ENCODE results near the gene NEDD4.

DNA sequence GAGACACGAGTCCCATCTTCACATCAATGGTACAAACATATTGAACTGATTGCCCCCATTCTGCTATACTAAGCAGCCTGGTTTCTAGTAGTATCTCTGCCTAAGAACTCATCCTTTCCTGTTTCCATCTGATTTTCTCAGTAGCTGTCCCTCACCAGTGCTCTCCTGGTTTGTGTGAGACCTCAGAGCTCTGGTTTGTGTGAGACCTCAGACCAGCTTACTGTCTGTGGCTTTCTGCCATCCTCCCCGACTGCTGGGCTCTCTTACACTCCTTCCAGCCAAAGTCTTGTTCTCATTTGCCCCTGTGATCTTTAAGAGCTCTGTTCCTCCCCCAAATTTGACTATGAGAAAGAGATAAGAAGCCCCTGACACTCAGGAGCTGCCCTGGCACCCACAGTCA is 41.1 kb upstream of the NEDD4 start:
- TF ChIP-seq EP300 (IDR thresholded peaks at IDR 0.05; ENCODE audit: borderline replicate concordance) (no peak), NFIC (IDR thresholded peaks at IDR 0.05) (no peak), YY1 (IDR thresholded peaks at IDR 0.05; ENCODE audit: low read depth) (no peak), RAD21 (IDR thresholded peaks at IDR 0.05; ENCODE audit: low read depth) (no peak), TEAD4 (IDR thresholded peaks at IDR 0.05) (no peak), FOXM1 (IDR thresholded peaks at IDR 0.05; ENCODE audit: borderline replicate concordance, low read depth) (no peak), TCF12 (IDR thresholded peaks at IDR 0.05; ENCODE audit: low read depth) (no peak)
- TF ChIP-seq, protein P1, sequence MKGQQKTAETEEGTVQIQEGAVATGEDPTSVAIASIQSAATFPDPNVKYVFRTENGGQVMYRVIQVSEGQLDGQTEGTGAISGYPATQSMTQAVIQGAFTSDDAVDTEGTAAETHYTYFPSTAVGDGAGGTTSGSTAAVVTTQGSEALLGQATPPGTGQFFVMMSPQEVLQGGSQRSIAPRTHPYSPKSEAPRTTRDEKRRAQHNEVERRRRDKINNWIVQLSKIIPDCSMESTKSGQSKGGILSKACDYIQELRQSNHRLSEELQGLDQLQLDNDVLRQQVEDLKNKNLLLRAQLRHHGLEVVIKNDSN (IDR thresholded peaks at IDR 0.05), result no peak
- TF ChIP-seq, protein P2, sequence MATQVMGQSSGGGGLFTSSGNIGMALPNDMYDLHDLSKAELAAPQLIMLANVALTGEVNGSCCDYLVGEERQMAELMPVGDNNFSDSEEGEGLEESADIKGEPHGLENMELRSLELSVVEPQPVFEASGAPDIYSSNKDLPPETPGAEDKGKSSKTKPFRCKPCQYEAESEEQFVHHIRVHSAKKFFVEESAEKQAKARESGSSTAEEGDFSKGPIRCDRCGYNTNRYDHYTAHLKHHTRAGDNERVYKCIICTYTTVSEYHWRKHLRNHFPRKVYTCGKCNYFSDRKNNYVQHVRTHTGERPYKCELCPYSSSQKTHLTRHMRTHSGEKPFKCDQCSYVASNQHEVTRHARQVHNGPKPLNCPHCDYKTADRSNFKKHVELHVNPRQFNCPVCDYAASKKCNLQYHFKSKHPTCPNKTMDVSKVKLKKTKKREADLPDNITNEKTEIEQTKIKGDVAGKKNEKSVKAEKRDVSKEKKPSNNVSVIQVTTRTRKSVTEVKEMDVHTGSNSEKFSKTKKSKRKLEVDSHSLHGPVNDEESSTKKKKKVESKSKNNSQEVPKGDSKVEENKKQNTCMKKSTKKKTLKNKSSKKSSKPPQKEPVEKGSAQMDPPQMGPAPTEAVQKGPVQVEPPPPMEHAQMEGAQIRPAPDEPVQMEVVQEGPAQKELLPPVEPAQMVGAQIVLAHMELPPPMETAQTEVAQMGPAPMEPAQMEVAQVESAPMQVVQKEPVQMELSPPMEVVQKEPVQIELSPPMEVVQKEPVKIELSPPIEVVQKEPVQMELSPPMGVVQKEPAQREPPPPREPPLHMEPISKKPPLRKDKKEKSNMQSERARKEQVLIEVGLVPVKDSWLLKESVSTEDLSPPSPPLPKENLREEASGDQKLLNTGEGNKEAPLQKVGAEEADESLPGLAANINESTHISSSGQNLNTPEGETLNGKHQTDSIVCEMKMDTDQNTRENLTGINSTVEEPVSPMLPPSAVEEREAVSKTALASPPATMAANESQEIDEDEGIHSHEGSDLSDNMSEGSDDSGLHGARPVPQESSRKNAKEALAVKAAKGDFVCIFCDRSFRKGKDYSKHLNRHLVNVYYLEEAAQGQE (IDR thresholded peaks at IDR 0.05; ENCODE audit: low read depth), result no peak

All from Ishikawa (cell line).